HG02571 (cell line): ENCODE results near the gene KRT80.

Experiments
- ATAC-seq: cut with Tn5 transposase; IDR thresholded peaks from one replicate; pipeline ENCODE4 v1.9.1; 2021; ENCODE audit warnings: mild to moderate bottlenecking, moderate library complexity; ENCODE audit not compliant: unreplicated experiment

The KRT80 gene

DNA sequence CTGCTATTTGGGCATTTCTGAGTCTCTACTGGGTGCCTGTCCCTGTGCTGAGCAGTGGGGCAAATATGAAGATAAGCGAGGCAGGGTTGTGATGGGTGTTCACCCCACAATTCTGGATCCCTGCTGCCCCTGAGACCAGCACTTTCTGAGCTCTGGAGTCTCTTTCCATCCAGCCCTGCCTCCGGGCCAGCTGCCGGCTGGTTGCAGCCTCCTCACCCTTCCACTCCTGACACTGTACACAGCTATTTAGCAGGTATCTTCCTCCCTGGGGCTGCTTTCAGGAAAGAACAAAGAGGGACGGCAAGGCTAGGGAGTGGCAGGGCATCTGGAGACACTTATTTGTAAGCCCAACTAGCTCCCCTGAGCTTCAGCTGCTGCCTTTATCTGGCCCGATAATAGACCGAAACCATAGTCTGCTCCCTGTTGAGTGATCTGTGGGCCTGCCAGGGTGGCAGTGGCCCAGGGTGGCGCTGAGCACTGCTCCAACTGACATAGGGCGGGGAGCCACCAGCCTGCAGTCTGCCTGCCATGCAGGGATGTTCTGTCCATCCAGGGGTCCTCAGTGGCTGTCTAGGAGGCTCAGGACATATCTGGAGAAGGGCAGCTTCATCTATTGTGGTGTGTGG lies 7.6 kb upstream of the KRT80 start:
- ATAC-seq: no peak

DNA sequence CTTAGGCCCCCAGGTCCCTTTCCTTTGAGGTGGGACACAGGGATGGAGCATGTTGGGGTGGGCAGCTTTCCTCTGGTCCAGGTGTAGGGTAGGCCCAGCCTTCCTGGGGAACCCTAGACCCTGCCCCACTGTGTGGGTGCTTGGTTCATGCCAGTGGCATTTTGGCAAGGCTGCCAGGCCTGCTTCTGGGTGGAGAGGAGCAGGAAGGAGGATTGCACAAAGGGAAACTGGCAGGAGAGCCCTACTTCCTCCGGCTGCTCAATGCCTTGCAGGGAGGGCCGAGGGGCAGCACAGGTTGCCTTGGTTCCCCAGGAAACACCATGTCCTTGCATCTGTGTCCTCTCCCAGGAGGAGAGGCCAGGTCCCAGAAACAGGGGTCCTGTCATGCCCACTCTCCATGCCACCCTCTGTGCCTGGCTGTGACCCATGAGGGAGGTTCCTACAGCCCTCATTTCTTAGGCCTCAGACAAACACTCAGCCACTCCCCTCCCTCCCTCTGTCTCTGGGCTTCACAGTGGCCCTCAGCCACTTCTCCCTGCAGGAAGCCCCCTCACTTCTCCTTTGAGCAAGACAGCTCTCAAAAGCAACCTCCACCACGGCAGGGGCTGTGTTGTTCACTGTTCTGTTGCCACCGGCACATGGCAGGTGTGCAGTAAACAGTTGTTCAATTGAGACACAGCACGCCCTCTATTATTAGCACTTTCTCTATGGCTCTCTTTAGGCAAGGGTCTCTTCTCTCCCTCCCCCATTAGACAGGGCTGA lies 6.8 kb upstream of the KRT80 start:
- no peak for ATAC-seq

DNA sequence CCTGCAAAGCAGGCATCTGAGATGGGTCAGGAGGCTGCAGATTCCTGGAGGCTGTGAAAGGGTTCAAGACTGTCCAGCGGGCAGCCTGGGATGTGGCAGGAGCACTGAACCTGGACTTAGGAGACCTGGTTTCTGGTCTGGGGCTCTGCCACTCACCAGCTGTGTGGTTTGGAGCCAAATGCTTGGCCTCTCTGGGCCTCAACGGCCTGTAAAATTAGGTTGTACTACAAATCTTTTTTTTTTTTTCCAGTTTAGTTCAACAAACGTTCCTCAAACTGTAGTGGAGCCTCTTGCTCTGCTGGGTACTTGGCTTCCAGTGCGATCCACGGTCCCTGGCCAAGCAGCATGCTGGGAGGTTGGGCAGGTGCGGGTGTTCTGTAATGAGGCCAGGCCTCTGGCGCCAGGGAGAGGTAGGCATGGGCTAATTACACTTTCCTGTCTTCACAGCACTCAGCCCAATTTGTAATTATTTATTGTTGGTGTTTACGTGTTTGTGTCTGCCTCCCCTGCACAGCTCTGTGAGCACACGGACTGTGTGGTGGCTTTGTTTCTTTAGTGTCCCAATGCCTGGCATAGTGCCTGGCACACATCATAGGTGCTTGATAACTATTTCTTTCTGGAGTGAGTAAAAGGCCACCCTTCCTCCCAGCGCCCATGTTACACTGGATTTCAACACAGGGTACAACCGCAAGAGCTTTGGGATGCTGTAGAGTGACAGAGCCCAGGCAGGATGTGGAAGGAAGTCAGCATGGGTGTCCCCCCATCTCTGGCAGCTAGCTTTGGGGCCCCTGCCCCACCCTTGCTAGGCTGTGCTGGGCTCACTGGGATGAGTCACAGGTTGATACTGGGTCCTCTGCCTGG lies 5.8 kb upstream of the KRT80 start:
- ATAC-seq: no peak

DNA sequence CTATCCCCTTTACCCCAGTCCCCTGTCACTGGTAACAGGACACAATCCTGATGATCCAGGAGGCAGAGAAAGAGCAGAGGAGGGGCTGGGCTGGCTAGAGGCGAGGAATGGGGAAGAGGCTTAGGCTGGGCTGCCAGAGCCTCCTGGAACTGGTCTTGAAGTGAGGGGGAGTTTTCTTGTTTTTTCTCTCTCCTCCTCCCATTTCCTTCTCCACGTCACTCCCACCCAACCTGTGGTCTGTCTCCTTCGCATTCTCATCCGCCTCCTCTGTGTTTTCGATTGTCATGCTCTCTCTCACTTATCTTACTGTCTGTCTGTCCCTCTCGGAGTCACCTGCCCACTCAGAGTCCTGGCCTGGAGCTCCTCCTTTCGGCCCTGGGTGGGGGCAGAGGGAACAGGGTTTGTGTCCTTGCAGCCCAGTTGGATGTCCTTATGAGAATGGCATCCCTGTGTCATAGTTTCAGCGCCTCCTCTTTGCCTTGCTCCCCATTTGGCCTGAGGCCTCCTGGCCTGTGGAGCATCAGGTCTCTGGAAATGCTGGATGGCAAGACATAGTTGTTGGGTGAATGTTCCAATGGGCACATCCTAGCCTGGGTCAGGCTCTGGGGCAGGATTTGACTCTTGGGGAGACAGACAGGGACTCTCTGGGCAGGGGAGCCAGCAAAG lies 3.4 kb upstream of the KRT80 start:
- ATAC-seq: no peak

GRCh38 chr12:52193991-52194390 lies 2.2 kb upstream of the KRT80 start:
- ATAC-seq: no peak

DNA sequence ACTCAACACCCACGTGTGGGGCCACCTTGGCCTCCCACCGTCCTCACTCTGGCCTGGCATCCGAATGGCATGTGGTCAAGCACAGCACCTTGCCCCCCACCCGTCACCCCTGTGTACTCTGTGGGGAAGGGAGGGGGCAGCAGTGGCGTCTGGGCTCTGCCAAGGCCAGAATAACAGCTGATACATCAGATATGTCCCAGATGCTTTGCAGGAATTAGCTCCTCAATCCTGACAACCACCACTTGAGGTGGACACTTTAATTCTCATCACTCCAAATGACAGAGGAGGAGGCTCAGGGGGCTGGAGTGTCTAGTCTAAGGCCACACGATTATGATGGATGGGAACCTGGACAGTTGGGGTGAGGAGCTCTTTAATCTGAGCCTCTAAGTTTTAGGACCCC lies 1.7 kb upstream of the KRT80 start:
- no peak for ATAC-seq

- no peak for ATAC-seq
These were observed 719 bp downstream of the KRT80 start for GRCh38 chr12:52190860-52191729.

DNA sequence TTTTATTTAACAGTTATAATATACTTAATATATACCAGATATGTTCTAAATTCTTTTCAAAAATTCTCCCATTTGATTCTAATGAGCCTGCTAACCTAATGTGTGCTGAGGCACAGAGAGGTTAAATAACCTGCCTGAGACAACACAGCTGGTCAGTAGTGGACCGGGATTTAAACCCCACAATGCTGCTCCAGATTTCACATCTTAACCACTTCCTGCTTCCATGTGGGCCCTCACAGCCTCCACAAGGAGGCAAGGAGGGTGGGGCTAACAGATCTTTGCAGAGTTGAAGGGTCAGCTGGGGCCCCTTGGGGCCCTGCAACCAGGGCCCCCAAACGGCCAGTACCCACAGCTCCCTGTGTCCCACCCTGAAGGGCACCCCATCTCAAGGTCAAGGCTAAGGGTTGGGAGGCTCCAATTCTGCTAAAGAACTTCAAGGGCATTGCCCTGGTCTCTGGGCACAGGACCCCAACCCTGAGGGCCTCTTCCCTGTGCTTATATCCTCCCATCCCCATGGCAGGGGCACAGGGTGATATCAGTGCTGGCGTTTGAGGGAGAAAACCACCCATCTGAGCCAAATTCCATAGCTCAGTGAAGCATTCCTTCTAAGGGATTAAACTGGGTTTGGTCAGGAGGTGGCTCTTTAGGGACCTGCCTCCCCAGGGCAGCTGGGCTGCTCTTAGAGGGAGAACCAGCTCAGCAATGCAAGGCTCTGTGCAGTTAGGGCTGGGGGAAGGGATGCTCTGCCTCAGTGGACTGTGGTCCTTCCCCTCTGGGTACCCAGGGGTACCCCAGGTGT lies 2.2 kb downstream of the KRT80 start:
- ATAC-seq: no peak

- no peak for ATAC-seq
These were observed 3.2 kb downstream of the KRT80 start for GRCh38 chr12:52188658-52189057.

DNA sequence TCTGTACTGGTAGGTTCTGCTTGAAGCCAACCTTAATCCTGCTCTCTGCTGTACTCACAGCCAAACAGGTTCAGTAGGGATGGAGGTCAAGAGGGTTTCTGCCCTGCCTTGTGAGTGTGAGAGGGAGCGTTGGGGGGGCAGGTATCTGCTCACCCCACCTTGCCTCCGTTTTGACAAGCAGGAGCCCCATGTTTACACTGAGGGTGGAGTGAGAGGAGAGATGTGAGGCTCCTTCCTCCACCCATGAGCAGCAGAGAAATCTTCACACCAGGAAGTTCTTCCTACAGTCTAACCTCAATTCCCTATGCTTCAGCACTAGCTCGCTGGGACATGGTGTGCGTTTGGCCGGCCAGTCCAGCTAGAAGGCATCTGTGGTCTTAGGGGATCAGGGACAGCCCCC lies 4.2 kb downstream of the KRT80 start:
- ATAC-seq: no peak

DNA sequence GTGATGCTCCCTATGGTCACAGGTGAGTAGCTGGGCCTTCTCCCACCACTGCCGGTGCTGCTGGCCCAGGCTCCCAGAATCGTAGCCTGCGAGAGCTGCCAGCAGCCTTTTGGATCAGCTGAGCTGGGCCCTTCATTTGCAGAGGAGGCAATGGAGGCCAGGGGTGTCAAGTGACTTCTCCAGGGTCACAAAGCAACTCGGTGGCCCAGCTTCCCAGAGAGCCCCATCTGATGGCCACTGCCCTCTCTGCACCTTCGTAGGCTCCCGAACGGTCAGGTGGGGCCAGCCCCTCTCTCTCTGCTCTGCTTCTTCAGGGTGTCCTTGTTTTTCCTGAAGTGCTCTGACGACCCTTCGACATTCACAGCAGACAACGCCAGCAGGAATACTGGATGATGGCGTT lies 4.6 kb downstream of the KRT80 start:
- no peak for ATAC-seq

DNA sequence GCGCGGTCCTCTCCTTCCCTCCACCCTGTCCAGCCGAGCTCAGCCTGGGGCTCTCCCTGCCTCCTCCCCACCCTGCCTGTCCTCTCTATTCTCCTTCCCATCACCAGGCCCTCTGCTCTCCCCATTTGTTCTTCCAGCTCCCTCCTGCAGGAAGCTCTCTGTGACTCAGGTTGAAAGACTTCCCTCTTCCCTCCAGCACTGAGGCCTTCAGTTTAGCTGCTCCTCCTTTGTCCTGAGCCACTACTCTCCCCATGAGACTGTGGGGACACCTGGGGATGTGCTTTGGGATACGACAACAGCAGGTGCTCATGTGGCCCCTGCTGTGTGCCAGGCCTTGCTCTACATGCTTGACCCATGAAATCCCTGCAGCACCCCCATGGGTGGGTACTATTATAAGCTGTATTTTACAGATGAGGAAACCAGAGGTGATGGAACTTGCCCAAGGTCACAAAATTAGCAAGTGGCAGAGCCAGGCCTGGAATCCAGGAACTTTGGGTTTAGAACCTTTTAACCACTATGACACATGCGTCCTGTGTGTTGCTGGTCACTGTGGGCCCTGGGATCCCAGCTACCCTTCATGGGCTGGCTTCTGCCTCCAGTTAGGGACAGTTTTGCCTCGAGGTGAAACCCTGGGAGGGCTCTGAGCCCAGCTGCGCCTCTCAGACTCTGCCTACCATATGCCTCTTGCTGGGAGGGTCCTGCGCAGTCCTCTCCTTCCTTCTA lies 5.5 kb downstream of the KRT80 start:
- ATAC-seq: no peak

DNA sequence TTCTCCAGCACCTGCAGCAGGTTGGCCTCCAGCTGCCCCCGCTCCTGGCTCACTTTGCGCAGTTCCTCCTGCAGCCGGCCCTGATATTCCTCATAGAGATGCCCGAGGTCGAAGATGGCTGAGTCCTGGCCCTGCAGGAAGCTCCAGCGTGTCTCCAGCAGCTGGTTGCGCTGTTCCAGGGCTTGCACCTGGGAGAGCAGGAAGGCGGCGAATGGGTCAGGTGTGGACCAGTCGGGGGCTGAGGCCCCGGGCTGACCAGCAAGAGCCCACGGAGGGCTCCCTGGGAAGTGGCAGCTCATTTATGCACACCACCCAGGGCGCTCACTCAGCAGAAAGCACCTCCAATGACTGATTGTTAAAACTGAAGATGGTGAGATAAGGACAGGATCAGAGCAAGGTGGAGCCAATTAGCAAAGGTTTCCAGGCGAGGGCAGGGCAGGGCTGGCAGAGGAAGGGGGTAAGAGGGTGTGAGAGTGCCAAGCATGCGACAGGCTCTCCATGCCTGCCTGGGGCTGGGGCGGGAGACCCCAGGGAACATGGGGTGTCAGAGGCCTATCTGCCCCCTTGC lies 6.3 kb downstream of the KRT80 start:
- no peak for ATAC-seq

DNA sequence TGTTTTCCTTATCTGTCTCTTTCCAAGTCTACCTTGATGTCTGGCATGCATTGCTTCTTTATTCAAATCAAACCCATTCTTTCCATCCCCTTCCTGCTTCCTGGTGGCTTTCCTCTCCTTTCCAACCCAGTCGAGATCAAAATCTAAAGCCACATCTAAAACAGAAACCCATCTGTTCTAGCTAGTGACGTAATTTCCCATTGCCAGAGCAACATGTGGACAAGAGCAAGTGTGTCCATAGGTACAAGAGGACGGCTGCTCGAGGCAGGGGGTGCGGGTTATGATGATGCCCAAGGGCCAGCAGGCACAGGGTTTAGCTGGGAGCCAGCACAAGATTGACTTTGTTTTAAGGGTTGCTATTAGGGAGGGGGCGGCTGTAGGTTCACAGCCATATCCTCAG lies 7.0 kb downstream of the KRT80 start:
- ATAC-seq: no peak

GRCh38 chr12:52183971-52184370 lies 7.8 kb downstream of the KRT80 start:
- no peak for ATAC-seq

DNA sequence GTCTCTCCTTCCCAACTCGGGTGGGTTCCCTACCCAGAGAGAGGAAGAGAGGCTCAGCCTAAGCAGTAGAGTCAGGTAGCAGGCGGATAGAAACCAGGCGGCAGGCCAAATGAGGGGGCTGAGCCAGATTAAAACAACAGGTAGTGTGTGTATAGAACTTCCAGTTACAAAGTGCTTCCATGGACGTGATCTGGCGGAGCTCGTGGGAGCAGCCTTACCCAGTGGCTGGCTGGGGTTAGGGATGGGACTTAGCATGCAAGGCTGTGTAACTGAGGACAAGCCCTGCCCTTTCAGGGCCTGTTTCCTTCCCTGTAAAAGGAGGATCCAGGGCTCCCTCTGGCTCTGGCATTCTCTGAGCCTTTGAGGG lies 8.3 kb downstream of the KRT80 start:
- ATAC-seq: no peak

GRCh38 chr12:52182898-52183543 lies 8.8 kb downstream of the KRT80 start:
- ATAC-seq: no peak

GRCh38 chr12:52182384-52182783 lies 9.4 kb downstream of the KRT80 start:
- ATAC-seq: no peak
